Lower leg skin (tissue), 3 donors: ENCODE data around the gene PODN.

ENCODE experiments used
- CTCF ChIP-seq, 3 donors: fragments of 450-650 bp; IDR thresholded peaks; one replicate each; pipeline ENCODE4 v1.5.1; 2016; ENCODE audit warnings: antibody characterized with exemption in 3 of 3, mild to moderate bottlenecking in 3 of 3, moderate library complexity in 2 of 3
- POLR2A ChIP-seq, 2 donors: fragments of 450-650 bp; IDR thresholded peaks; one replicate each; pipeline ENCODE4 v1.6.1; 2016 to 2017; ENCODE audit warnings: antibody characterized with exemption in 2 of 2, mild to moderate bottlenecking in 1 of 2, moderate library complexity in 1 of 2

- TF ChIP-seq CTCF (IDR thresholded peaks at IDR 0.05) (no peak), POLR2A (IDR thresholded peaks at IDR 0.05) (no peak)
Measured at GRCh38 chr1:53014791-53015507, 47.1 kb upstream of the PODN start.
